C4-2B (cell line): ENCODE results near the gene AHR.

Experiments
- ZFX ChIP-seq: fragments of 450-650 bp; IDR thresholded peaks from 2 replicates; pipeline ENCODE4 v1.6.1; 2017
- TF ChIP-seq, protein P1 (sequence below): fragments of 450-650 bp; conservative IDR thresholded peaks from 2 replicates; pipeline ENCODE4 v1.5.1; 2017; ENCODE audit warnings: mild to moderate bottlenecking

DNA sequence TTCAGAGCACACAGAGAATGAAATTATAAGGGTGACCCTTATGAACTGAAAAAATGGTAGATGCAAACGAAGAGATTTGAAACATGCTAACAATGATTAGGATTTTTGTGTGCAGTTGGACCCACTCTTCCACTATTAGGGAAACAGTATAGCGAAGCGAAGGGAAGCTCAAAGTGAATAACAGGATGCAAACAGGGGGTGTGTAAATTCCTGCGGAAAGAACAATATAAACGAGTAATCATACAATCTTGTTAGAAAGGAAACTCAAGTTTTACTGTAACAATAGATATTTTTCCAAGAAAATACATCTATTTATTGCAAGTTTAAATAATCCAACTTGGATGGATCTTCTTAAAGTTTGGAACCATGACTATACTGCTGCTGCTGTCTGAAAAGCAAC lies 14.7 kb downstream of the AHR start:
- TF ChIP-seq, protein P1, sequence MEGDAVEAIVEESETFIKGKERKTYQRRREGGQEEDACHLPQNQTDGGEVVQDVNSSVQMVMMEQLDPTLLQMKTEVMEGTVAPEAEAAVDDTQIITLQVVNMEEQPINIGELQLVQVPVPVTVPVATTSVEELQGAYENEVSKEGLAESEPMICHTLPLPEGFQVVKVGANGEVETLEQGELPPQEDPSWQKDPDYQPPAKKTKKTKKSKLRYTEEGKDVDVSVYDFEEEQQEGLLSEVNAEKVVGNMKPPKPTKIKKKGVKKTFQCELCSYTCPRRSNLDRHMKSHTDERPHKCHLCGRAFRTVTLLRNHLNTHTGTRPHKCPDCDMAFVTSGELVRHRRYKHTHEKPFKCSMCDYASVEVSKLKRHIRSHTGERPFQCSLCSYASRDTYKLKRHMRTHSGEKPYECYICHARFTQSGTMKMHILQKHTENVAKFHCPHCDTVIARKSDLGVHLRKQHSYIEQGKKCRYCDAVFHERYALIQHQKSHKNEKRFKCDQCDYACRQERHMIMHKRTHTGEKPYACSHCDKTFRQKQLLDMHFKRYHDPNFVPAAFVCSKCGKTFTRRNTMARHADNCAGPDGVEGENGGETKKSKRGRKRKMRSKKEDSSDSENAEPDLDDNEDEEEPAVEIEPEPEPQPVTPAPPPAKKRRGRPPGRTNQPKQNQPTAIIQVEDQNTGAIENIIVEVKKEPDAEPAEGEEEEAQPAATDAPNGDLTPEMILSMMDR: no peak
- no peak for TF ChIP-seq ZFX
